ENCODE measurements around the gene LSM5. TPM values are rescaled to one million over a fixed set of nuclear protein-coding genes. Genes with fewer than 3 reads are reported as not detected.
"Not testable (repeated sequence)": the region's sequence is repeated elsewhere in the genome, so short reads cannot be mapped to it uniquely, and the experiment has no call there.

The LSM5 gene
- total and polyA plus RNA-seq, 9 of the 15 experiments (the other 6 are each of a cell fraction or from before 2014, with no cell fraction given) = 36.3 to 620 (median 186) TPM

GRCh38 chr7:32500922-32501341 lies 10.8 kb upstream of the LSM5 start (continued):
- peak; percentile 90 for TF ChIP-seq FOSL1 (tag; conservative IDR thresholded peaks at IDR 0.05)
- TF ChIP-seq HEY1 (CRISPR knock-in tag; IDR thresholded peaks at IDR 0.05; ENCODE audit: borderline replicate concordance) = no peak
- TF ChIP-seq ARID3B (CRISPR knock-in tag; IDR thresholded peaks at IDR 0.05; ENCODE audit: borderline replicate concordance) = no peak
- TF ChIP-seq RBM15 (IDR thresholded peaks at IDR 0.05; ENCODE audit: insufficient read depth, low read length) = no peak
- TF ChIP-seq POU5F1 (IDR thresholded peaks at IDR 0.05; ENCODE audit: borderline replicate concordance, low read depth, low read length, partially characterized antibody) = no peak
- no peak for TF ChIP-seq TSC22D4 (tag; IDR thresholded peaks at IDR 0.05)

GRCh38 chr7:32500216-32500615 lies 10.0 kb upstream of the LSM5 start:
- FAIRE-seq; ATAC-seq; H3K4me2 ChIP-seq (ENCODE audit: insufficient read depth, low read length); H4K20me1 ChIP-seq (replicated peaks; ENCODE audit: control insufficient read depth, insufficient read depth, low read length); H2AFZ ChIP-seq (ENCODE audit: low read depth, low read length); intact Hi-C loops (cut with micrococcal nuclease); H3K27me3 ChIP-seq (ENCODE audit: control insufficient read depth in 2 of 2, insufficient read depth in 2 of 2, low read length in 2 of 2); H3K4me3 ChIP-seq; CTCF ChIA-PET (ENCODE audit: low intra/inter-chr PET ratio); DNase-seq (ENCODE audit: extremely low read depth in 1 of 4, low spot score in 3 of 4); H3K9me1 ChIP-seq (ENCODE audit: control insufficient read depth, insufficient read depth, low read length); in situ Hi-C loops (cut with MboI); H3K9ac ChIP-seq (ENCODE audit: insufficient read depth in 1 of 2, low read depth in 2 of 2, low read length in 2 of 2); H3K9me3 ChIP-seq (replicated peaks; ENCODE audit: control insufficient read depth, insufficient read depth, low read depth, low read length); BruUV-seq (replicated peaks): not testable (repeated sequence)
- Histone ChIP-seq H3K79me2 (ENCODE audit: control insufficient read depth, insufficient read depth, low read length) (peaks cover 98% of the 10 kb centered on the region), H3K36me3 (ENCODE audit: control insufficient read depth, insufficient read depth, low read length) (peaks cover 23% of the 10 kb centered on the region; the same call in 1 of the 3 replicates), H3K27ac (ENCODE audit: extremely low read depth, low read depth, low read length) (peak overlapping the region; percentile 74; the same call in 1 of the 3 replicates), H3K4me1 (replicated peaks in 1 of 2; ENCODE audit: control insufficient read depth in 2 of 2, insufficient read depth in 2 of 2, low read length in 2 of 2) (peaks cover 17 to 22% of the 10 kb centered on the region in 2 experiments; a peak in 4 of 5 replicates)
- POLR2A ChIA-PET = interaction anchor here (1.0 to 1.3 kb wide), 2 partner anchors 9 to 10 kb away, joined by 3 to 4 read pairs; partner anchors contain the start of gene LSM5
- TF ChIP-seq AFF1 (IDR thresholded peaks at IDR 0.05; ENCODE audit: low read depth in 1 of 2, partially characterized antibody in 2 of 2) = peak in 1 of 2 experiments; percentile 93
- WGBS (ENCODE audit: insufficient coverage, low coverage, missing lambda C conversion rate) = 92% methylated on average over 1 of the region's 1 CpG

Data from K562 (cell line).